ENCODE data around the gene NUP62.
"Not testable (repeated sequence)": the region's sequence is repeated elsewhere in the genome, so short reads cannot be mapped to it uniquely, and the experiment has no call there.

Gene NUP62

DNA sequence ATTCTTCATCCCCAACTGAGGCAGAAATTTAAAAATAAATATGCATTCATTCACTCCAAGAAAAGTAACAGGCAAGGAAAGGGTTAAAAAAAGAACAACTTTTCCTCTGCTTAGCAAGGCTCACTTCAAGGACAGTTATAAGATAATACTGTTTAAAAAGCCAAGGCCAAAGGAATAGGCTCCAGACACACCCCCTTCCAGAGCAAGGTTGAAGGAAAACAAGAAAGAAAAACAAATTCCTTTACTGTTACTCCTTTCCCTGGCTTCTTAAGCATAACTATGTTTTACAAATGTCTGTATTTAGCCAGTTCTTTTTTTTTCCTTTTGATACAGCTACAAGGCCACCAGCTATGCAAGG, 23.2 kb upstream of the NUP62 start:
- DNase-seq (ENCODE audit: low read depth in 1 of 2, low spot score in 1 of 2) = no peak

DNA sequence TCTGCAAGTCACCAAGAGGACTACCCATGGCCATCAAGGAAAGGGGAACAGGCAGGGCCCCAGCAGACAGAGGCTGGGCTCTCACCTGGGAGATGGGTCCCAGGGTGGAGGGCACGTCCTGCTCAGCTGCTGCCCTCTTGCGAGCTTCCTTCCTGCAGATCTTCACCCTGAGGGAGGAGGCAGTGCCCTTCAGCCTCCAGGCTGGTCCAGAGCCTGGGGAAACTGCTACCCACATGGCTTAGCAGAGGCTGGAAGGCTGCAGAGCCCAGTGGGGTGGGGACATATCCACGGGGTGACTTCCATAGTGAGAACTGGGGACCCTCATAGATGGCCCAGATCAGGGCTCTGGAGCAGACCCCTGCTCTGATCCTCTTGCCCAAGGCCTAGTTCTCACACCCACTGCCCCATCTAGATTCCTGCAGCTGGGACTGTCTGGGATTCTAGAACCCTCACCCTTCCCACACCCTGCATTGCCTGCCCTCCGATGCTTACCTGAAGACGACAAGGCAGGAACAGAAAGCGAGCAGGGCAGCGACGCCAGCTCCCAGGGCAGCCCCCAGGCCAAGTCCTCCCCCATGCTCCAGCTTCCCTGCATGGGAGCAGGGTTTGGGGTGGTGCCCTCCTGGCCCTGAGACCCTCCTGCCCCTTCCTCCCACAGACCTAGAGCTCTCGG, 22.6 kb upstream of the NUP62 start:
- no peak for DNase-seq (ENCODE audit: low read depth in 1 of 2, low spot score in 1 of 2)

DNA sequence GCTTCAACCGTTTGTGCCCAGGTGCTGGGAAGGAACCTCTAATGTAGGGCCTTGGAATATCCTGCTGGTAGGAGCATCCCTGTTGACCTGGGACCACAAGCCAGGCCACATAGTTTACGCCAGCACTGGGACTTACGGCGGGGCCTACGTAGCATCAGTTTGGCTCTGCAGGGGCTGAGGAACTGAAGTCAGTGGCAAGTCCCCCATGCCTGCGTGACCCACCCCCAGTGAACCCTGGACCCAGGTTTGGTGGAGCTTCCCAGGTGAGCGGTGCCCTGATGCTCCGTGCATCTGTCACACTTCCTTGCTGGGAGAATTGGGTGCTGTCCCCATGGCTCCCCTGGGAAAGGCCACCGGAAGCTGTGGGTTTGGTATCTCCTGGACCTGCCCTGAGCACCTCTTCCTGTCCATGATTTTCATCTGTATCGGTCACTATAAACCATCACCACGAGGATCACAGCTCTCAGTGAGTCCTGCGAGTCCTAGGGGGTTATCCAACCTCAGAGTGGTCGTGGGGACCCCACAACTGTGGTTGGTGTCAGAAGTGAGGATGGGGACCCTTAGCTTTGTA, 21.7 kb upstream of the NUP62 start:
- DNase-seq (ENCODE audit: low read depth in 1 of 2, low spot score in 1 of 2) = no peak

DNA sequence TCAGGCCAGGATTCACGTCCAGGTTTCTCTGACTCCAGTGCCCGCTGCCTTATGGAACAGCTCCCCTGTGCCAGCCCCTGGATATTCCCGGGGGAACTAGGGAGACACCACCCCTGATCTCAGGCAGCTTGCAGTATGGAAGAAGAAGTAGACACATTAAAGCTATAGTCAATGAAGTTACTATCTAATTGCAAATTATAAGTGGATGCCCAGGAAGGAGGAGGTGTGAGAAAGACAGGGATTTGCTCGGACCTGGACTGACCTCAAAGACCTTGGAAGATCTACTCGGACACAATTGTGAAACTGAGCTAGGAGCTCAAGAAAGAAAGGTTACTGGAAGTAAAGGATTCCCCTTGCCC, 21.3 kb upstream of the NUP62 start:
- no peak for DNase-seq (ENCODE audit: low read depth in 1 of 2, low spot score in 1 of 2)

DNA sequence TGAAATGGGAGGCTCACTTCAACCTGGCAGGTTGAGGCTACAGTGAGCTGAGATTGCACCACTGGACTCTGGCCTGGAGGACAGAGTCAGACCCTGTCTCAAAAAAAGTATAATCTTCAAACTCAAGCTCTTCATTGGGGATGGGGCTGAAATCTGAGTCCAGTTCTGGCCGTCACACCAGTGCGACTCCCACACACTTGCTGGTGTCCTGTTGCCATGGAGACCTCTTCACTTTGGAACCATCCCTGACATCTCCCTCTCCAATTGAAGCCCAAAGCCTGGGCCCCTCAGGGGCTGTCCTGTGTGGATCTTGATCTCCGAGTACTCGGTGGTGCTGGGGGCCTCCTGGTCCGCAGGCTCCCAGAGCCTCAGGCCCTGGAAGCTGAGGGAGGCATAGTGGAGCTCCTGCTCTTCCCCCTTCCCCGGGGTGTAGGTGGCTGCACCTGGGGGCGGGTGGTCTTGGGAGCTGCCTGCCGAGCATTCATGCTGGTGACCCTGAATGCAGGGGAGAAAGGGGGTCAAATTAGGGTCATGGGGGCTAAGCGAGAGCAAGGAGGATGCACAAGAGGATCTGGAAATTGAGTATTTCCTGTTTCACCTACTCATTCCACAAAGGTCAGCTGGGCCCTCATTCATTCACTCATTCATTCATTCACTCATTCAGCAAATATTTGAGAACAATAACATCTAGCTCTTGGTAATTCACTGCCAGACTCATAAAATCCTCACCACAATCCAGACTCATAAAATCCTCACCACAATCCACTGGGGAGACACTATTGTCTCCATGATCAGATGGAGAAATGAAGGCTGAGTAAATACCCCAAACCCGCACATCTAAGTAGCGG, 20.7 kb upstream of the NUP62 start:
- no peak for DNase-seq (ENCODE audit: low read depth in 1 of 2, low spot score in 1 of 2)

DNA sequence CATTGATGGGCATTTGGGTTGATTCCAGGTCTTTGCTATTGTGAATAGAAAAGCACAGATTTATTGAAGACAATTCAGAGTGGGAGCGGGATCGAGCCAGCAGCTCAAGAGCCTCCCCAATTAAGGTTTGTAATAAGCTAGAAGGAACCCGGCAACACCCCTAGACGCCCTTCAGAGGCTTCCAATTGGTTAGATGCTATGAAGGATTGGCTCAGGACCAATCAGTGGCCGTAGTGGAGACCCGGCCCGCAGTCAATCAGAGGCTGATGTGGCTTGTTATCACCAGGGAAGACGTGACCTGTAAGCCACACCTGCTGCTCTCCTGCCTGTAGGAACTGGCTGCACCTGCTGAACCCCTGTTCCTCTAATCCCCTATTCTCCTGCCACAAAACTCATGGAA, 17.1 kb upstream of the NUP62 start:
- DNase-seq (ENCODE audit: low read depth in 1 of 2, low spot score in 1 of 2) = no peak

DNA sequence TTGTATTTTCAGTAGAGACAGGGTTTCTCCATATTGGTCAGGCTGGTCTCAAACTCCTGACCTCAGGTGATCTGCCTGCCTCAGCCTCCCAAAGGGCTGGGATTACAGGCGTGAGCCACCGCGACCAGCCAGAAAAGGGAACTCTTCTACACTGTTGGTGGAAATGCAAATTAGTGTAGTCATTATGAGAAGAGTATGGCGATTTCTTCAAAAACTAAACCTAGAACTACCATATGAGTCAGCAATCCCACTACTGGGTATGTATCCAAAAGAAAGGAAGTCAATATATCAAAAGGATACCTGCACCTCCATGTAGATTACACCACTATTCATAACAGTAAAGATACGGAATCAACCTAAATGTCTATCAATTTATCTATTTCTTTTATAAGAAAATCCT, 15.3 kb upstream of the NUP62 start:
- DNase-seq (ENCODE audit: low read depth in 1 of 2, low spot score in 1 of 2) = not testable (repeated sequence)

DNA sequence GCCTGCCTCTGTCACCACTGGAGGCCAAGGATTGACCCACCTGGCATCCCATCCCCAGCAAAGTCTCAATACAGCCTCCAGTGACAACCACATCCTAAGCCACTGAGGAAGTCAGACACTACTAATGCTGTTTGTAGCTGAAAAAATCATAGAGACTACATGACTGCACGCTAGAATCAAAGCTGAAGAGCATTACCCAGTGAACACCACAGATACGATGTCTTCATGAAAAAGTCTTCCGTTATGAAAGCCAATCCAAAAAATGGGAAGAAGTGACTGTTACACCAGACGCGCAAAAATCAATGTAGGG, 11.1 kb upstream of the NUP62 start:
- DNase-seq (ENCODE audit: low read depth in 1 of 2, low spot score in 1 of 2) = no peak

DNA sequence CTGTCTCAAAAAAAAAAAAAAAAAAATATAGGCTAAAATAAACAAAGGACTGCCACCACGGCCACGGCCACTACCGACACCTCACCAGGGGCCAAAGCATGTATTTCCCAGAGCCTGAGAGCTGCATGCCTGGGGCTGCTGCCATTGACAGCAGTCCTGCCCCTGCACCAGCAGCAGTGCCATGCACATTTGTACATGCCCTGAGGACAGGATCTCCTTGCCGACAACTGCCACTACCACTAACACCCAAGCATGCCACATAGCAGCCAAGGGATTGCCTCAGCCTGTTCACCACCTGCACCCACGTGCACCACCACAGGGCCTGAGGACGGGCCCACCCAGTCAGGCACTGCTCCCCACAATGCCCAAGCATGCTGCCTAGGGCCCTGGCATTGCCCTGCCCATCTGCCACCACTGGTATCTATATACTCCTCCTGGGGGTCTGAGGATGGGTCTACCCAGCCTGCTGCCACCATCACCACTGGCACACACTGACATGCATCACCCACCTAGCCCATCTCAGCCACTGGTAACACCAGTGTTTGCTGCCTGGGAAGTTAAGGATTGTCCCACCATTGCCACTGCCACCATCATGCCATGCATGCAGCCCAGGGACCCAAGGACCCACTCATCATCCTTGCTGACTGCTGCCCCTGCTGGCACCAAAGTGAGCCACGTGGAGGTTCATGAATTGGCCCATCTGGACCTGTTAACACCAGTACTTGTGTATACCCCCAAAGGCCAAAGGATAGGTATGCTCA, 10.6 kb upstream of the NUP62 start:
- DNase-seq (ENCODE audit: low read depth in 1 of 2, low spot score in 1 of 2) = no peak

DNA sequence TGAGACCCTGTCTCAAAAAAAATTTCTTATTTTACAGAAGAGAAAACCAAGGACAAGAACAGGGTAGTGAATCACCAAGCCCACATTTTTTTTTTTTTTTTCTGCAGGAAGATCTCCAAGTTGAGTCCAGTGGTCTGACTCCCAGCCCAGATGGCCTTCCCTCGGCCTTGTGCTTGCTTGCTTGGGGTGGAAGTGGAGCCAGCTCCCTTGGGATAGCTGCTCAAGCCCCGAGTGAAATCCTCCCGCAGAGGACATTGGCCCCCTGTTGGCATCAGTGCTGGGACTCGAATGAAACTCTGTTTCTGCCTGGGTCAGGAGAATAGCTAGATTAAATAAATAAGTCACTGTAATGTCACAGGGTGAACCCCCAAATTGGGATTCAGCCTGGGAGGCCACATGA, 9.4 kb upstream of the NUP62 start:
- DNase-seq (ENCODE audit: low read depth in 1 of 2, low spot score in 1 of 2) = no peak

DNA sequence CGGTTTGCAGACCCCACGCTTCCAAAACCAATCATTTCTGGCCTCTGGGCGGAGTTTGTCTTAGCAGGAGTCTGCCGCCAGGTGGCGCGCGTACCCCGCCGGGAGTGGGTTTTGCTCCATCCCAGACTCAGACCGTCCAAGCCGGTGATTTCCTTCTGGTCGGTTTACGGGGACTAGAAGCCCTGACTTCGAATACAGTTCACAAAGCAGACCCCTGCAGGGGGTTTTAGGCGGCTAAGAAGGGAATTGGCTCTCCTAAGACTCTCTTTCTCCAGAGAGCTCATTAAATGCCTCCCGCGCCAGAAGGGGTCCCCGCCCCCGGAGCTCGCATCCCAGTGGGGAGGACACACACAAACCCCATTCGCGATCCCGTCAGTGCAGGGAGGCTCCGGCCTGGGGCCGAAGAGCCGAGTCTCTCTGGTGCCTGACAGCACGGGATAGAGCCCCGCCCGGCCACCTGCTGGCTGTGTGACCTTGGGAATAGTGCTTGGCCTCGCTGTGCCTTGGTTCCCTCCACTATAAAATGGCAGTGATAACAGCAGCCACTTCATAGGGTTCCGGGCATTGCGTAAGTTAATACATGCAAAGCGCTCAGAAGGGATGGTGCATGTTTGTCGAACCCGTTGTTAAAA, 8.6 kb upstream of the NUP62 start:
- peak; percentile 65 to 70 for DNase-seq (ENCODE audit: low read depth in 1 of 2, low spot score in 1 of 2)

DNA sequence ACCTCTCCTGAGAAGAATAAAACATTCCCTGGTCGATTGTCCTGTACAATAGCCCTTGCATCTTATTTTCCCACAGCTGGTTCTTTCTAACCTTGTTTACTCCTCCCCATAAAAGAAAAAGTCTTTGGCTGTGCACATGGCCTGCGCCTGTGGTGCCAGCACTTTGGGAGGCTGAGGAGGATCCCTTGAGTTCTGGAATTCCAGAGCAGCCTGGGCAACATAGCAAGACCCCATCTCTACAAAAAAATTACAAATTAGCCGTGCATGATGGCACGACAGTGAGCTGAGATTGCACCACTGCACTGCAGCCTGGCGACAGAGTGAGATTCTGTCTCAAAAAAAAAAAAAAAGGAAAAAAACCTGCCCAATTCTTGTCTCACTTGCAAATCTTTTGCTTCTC, 7.2 kb upstream of the NUP62 start:
- no peak for DNase-seq (ENCODE audit: low read depth in 1 of 2, low spot score in 1 of 2)

DNA sequence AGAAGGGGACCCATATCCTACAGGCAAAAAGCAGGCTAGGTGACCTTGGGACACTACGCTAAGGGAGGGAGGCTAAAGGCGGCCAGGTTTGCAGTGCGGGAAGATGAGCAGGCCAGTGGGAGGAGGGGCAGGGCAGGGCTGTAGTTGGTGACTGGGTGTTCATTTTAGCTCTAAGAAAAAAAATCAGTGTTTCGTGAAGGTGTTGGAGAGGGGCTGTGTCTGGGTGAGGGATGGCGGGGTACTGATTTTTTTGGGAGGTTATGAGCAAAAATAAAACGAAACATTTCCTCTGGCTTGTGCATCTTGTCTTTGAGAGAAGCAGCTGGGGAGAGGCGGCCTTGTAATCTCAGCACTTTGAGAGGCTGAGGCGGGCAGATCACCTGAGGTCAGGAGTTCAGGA, 4.3 kb upstream of the NUP62 start:
- no peak for DNase-seq (ENCODE audit: low read depth in 1 of 2, low spot score in 1 of 2)

DNA sequence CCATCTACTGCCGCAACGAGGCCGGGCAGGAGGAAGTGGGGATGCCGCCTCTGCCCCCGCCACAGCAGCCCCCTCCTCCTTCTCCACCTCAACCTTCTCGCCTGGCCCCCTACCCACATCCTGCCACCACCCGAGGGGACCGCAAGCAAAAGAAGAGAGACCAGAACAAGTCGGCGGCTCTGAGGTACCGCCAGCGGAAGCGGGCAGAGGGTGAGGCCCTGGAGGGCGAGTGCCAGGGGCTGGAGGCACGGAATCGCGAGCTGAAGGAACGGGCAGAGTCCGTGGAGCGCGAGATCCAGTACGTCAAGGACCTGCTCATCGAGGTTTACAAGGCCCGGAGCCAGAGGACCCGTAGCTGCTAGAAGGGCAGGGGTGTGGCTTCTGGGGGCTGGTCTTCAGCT, 3.4 kb upstream of the NUP62 start:
- DNase-seq (ENCODE audit: low read depth in 1 of 2, low spot score in 1 of 2) = no peak

DNA sequence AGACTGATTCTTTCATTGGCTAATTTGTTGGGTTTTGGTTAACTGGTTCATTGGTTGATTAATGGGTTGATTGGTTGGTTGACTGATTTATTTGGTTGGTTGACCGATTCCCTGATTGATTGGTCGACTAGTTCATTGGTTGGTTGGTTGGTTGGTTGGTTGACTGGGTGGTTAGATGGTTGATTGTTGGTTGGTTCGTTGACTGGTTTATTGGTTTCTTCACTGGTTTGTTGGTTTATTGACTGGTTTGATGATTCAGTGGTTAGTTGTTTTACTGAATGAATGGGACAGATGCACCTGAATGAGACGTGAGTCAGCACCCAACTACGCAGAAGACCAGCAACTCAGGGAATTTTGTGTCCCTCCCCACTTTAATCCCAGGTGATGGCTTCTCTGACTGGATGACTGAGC, 2.7 kb upstream of the NUP62 start:
- no peak for DNase-seq (ENCODE audit: low read depth in 1 of 2, low spot score in 1 of 2)

DNA sequence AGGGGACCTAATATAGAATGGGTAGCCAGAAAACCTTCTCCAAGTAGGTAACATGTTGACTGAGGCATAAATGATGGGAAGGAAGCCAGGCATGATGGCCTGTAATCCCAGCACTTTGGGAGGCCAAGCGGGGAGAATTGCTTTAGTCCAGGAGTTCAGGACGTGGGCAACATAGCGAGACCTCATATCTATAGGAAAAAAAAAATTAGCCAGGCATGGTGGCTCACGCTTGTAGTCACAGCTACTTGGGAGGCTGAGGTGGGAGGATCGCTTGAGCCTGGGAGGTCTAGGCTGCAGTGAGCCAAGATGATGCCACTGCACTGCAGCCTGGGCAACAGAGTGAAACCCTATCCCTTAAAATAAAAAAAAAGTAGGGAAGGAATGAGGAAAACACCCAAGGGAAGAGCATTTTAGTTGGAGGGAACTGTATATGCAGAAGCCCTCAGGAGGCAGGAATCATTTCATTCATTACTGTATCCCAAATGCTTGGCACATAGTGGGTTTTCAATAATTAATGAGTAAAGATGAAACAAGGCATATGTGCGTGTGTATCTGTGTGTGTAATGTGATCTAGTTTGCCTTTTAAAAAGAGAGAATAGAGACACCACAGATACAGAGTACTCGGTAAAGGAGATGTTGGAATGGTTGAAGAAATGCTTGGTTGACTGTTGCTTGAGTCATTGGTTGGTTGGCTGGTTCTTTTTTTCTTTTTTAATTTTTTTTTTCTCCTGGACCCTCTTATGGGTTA, 2.2 kb upstream of the NUP62 start:
- no peak for DNase-seq (ENCODE audit: low read depth in 1 of 2, low spot score in 1 of 2)

DNA sequence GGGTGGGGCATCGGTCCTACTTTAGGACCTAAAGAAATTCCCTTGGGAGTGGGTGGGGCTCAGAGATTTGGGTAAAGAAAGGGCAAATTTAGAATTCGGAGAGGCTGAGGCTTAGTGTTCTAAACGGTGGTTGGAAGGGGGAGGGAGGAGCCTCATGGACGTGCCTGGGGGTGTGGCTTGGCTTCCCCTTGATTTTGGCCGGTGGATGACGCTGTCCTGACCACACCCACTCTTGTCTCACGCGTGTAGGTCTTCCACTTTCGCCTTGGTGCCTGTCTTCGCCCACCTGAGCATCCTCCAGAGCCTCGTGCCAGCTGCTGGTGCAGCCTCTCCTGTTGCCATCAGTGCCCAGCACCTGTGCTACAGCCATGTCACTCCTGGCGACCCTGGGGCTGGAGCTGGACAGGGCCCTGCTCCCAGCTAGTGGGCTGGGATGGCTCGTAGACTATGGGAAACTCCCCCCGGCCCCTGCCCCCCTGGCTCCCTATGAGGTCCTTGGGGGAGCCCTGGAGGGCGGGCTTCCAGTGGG, 1.2 kb upstream of the NUP62 start:
- no peak for DNase-seq (ENCODE audit: low read depth in 1 of 2, low spot score in 1 of 2)

DNA sequence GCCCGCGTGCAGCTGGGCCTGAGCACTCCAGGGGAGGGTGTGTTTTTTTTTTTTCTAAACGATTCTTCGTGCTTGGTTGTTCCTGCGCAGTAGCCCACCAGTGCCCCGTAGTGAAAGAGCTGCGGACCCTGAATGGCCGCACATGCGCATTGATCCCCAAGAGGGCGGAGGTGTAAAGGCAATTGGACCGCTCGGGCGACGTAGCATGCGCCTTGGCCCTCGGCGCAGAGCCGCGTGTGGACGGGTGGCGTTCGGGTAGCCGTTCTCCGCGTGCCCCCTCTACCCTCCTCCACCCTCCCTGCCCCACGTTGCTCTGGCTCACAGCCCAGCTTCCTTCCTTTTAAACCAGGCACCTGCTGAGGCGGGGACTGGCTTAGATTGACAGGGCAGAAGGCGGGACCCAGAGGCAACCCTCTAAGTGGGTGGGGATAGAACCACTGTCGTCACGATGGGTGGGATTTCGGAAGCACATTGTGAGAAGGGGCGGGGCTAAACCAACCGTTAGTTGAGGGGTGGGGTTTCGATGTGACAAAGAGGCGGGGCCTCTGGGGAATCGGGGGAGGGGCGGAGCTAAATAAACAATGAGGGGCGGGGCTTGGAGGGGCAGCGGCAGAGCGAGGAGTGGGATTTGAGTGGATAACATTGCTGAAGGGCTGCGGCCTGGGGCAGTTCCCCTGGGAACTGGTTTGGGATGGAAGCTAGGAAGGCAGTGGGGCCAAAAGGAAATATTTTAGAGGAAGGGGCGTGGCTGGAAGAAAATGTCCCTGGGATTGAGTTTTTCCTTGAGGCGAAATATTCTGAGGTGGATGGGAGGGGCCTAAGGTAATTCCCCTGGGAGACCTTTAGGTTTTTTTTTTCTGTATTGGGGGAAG, 543 bp upstream of the NUP62 start:
- DNase-seq (ENCODE audit: low read depth in 1 of 2, low spot score in 1 of 2) = peak; percentile 83 to 95

DNA sequence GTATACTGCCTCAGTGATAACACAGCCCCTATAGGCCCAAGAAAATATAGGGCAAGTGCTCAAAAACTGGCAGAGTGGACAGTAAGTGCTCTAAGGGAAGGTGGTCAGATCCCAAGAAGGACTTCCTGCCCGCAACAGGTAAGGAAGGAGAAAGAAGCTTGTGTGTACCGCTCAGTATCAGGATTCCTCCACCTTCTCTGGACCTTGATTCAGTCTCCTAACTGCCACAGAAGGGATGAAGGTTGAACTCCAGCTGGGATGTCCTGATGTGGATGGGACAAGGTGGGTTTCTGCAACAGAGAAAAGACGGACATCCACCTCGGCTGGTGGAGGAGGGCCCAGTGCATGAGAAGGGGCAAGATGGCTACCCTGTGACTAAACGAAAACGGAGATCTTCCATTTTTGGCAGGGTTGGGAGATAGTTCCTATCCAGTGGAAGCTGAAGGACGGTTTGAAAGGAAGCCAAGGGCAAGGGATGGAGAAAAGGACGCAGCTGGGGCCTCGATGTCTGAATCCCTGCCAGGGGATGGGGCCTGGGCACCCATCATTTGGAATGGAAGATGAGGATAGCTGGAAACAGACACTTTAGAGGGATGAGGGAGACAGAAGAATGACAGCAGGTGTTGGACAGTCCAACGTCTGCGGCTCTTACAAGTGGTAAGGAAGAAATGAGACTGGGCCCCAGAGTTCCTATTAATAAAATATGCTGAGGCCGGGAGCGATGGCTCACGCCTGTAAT, 1.6 kb downstream of the NUP62 start:
- no peak for DNase-seq (ENCODE audit: low read depth in 1 of 2, low spot score in 1 of 2)
